HepG2 (cell line): ENCODE data around the gene C19orf73. TPM values are rescaled to one million over a fixed set of nuclear protein-coding genes. Genes with fewer than 3 reads are reported as not detected.

Experiments
- GABPB1 ChIP-seq: IDR thresholded peaks from 2 replicates; pipeline ENCODE4 v1.6.1; 2016; ENCODE audit warnings: mild to moderate bottlenecking, missing genetic modification reagents, moderate library complexity, missing compliant biosample characterization
- RNF2 ChIP-seq: fragments of 450-650 bp; conservative IDR thresholded peaks from 2 replicates; pipeline ENCODE4 v1.6.1; 2016; ENCODE audit warnings: low read depth
- SALL2 ChIP-seq: sonication (generic); formaldehyde crosslinking; IDR thresholded peaks from 2 replicates; pipeline ENCODE4 v1.8.1; 2023; ENCODE audit warnings: mild to moderate bottlenecking, missing genetic modification reagents, inconsistent platforms
- SAP130 ChIP-seq: IDR thresholded peaks from 2 replicates; pipeline ENCODE4 v1.6.1; 2016; ENCODE audit warnings: low read depth
- SRY ChIP-seq: sonication (generic); formaldehyde crosslinking; IDR thresholded peaks from 2 replicates; pipeline ENCODE4 v1.8.0; 2022; ENCODE audit warnings: mild to moderate bottlenecking, missing genetic modification reagents
- ZC3H13 ChIP-seq: sonication (generic); formaldehyde crosslinking; IDR thresholded peaks from 2 replicates; pipeline ENCODE4 v1.8.1; 2023; ENCODE audit warnings: mild to moderate bottlenecking, missing genetic modification reagents, moderate library complexity
- ZFP41 ChIP-seq: sonication (generic); formaldehyde crosslinking; IDR thresholded peaks from 2 replicates; pipeline ENCODE4 v1.4.0; 2020; ENCODE audit warnings: mild to moderate bottlenecking, missing genetic modification reagents, borderline replicate concordance
- ZNF12 ChIP-seq: sonication (generic); formaldehyde crosslinking; IDR thresholded peaks from 2 replicates; pipeline ENCODE4 v1.5.0; 2020; ENCODE audit warnings: missing genetic modification reagents
- ZNF180 ChIP-seq: sonication (generic); formaldehyde crosslinking; IDR thresholded peaks from 2 replicates; pipeline ENCODE4 v1.4.0; 2020; ENCODE audit warnings: low read depth, missing genetic modification reagents, borderline replicate concordance
- ZNF296 ChIP-seq: sonication (generic); formaldehyde crosslinking; conservative IDR thresholded peaks from 2 replicates; pipeline ENCODE4 v1.5.0; 2020; ENCODE audit warnings: mild to moderate bottlenecking, missing genetic modification reagents
- ZNF460 ChIP-seq: sonication (generic); formaldehyde crosslinking; IDR thresholded peaks from 2 replicates; pipeline ENCODE4 v1.5.1; 2020; ENCODE audit warnings: missing genetic modification reagents, mild to moderate bottlenecking, borderline replicate concordance
- ZNF724P ChIP-seq: sonication (generic); formaldehyde crosslinking; IDR thresholded peaks from 2 replicates; pipeline ENCODE4 v1.8.0; 2022; ENCODE audit warnings: missing genetic modification reagents, borderline replicate concordance
- ZNF816 ChIP-seq: sonication (generic); formaldehyde crosslinking; IDR thresholded peaks from 2 replicates; pipeline ENCODE4 v1.8.0; 2022; ENCODE audit warnings: missing genetic modification reagents, mild to moderate bottlenecking, borderline replicate concordance
- polyA plus RNA-seq, 8 experiments: library from polyadenylated mRNA; depleted of rRNA in 3 of 8; stranded (reverse) in 7 of 8; unstranded in 1 of 8; fragments of >200 nt; fragmentation: Illumina TruSeq in 4 of 8; extraction: Trizol in 4 of 8; gene quantifications; 2 replicates each; pipeline versions ENCODE4 v1.2.1 to v1.2.3, GENCODE V29; 2011 to 2016; ENCODE audit warnings: low read depth in 4 of 8, missing spikeins in 1 of 8, mixed read lengths in 1 of 8; ENCODE audit not compliant: insufficient read depth in 1 of 8
- total RNA-seq, 5 experiments: library from RNA; depleted of rRNA; stranded (reverse); fragments of >200 nt; fragmentation: Illumina TruSeq; extraction: Trizol; gene quantifications; 2 replicates each; pipeline ENCODE4 v1.2.3, GENCODE V29; 2016; ENCODE audit warnings: low read depth in 1 of 5
- TF ChIP-seq, protein P1 (sequence below): sonication (generic); formaldehyde crosslinking; IDR thresholded peaks from 2 replicates; pipeline ENCODE4 v1.4.0; 2020; ENCODE audit warnings: missing genetic modification reagents, borderline replicate concordance
- TF ChIP-seq, protein P2 (sequence below): IDR thresholded peaks from 2 replicates; pipeline ENCODE4 v1.6.1; 2016; ENCODE audit warnings: mild to moderate bottlenecking, missing biosample characterization, missing genetic modification reagents
- TF ChIP-seq, protein P3 (sequence below): sonication (generic); formaldehyde crosslinking; IDR thresholded peaks from 2 replicates; pipeline ENCODE4 v1.4.0; 2020; ENCODE audit warnings: missing genetic modification reagents
- TF ChIP-seq, protein P4 (sequence below), 2 experiments: IDR thresholded peaks; 2 replicates each; pipeline ENCODE4 v1.6.1; 2011 to 2012; ENCODE audit warnings: low read length in 2 of 2, borderline replicate concordance in 1 of 2, low read depth in 1 of 2, mild to moderate bottlenecking in 1 of 2, moderate library complexity in 1 of 2
- TF ChIP-seq, protein P5 (sequence below): IDR thresholded peaks from 2 replicates; pipeline ENCODE4 v1.6.1; 2016; ENCODE audit warnings: low read depth, borderline replicate concordance

Gene C19orf73
- total and polyA plus RNA-seq, 2 of the 13 experiments (the other 11 are each of a cell fraction or from before 2014, with no cell fraction given), result 1.4 to 1.5 TPM

DNA sequence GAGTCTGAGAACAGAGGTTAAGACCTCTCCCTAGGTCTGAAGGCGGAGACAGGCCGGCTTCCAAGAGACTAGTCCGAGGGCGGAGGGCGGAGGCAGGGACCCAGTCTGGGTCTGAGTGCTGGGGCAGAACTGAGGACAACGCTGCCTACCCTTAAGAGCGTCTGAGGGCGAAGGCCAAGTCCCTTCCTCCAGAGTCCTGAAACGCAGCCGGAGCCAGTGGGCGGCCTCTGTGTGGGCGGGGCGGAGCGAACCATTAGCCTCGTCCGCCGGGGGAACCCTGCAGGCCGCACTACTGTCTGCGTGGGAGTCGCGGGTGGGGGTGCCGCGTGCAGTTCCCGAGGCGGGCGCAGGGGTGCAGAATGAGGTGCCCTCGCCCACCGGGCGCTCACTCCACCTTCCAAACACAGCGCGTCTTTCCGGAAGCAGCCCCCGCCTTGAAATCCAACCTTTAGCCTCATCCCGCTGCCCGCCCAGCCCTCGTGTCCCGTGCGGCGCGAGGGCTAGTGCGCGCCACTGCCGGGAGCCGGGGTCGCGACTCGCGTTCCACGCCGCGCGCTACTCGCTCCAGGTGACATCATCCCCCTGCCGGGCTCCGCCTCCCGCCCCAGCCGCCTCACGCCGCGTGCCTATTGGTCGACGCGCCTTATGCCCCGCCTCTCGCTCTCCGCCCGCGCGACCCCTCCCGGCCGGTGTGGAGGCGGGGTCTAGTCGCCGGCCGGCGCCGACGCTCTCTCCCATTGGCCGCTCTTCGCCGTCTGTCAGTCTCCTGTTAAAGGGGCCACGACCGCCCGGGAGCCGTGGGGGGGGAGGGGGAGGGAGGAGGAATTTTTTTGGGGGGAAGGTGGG lies at the start of gene C19orf73 (continued):
- TF ChIP-seq RNF2, result peak; percentile 89
- TF ChIP-seq SAP130 (CRISPR knock-in tag), result peak; percentile 78
- peak; percentile 81; the same call in 1 of the 2 replicates for TF ChIP-seq SALL2 (CRISPR knock-in tag)
- TF ChIP-seq ZFP41 (CRISPR knock-in tag), result no peak; the same call in 1 of the 2 replicates
- TF ChIP-seq ZNF12 (CRISPR knock-in tag), result no peak
- peak; percentile 20; the same call in 1 of the 2 replicates for TF ChIP-seq ZNF296 (CRISPR knock-in tag)
- no peak for TF ChIP-seq ZNF460
- TF ChIP-seq, protein P1, sequence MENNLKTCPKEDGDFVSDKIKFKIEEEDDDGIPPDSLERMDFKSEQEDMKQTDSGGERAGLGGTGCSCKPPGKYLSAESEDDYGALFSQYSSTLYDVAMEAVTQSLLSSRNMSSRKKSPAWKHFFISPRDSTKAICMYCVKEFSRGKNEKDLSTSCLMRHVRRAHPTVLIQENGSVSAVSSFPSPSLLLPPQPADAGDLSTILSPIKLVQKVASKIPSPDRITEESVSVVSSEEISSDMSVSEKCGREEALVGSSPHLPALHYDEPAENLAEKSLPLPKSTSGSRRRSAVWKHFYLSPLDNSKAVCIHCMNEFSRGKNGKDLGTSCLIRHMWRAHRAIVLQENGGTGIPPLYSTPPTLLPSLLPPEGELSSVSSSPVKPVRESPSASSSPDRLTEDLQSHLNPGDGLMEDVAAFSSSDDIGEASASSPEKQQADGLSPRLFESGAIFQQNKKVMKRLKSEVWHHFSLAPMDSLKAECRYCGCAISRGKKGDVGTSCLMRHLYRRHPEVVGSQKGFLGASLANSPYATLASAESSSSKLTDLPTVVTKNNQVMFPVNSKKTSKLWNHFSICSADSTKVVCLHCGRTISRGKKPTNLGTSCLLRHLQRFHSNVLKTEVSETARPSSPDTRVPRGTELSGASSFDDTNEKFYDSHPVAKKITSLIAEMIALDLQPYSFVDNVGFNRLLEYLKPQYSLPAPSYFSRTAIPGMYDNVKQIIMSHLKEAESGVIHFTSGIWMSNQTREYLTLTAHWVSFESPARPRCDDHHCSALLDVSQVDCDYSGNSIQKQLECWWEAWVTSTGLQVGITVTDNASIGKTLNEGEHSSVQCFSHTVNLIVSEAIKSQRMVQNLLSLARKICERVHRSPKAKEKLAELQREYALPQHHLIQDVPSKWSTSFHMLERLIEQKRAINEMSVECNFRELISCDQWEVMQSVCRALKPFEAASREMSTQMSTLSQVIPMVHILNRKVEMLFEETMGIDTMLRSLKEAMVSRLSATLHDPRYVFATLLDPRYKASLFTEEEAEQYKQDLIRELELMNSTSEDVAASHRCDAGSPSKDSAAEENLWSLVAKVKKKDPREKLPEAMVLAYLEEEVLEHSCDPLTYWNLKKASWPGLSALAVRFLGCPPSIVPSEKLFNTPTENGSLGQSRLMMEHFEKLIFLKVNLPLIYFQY (CRISPR knock-in tag), result no peak
- TF ChIP-seq, protein P2, sequence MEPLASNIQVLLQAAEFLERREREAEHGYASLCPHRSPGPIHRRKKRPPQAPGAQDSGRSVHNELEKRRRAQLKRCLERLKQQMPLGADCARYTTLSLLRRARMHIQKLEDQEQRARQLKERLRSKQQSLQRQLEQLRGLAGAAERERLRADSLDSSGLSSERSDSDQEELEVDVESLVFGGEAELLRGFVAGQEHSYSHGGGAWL (CRISPR knock-in tag), result 0 out of 2 replicates have a peak, but pooled peaks have one; percentile 69
- 0 out of 2 replicates have a peak, but pooled peaks have one; percentile 41 for TF ChIP-seq ZC3H13
- no peak for TF ChIP-seq ZNF180 (CRISPR knock-in tag)
- TF ChIP-seq, protein P3, sequence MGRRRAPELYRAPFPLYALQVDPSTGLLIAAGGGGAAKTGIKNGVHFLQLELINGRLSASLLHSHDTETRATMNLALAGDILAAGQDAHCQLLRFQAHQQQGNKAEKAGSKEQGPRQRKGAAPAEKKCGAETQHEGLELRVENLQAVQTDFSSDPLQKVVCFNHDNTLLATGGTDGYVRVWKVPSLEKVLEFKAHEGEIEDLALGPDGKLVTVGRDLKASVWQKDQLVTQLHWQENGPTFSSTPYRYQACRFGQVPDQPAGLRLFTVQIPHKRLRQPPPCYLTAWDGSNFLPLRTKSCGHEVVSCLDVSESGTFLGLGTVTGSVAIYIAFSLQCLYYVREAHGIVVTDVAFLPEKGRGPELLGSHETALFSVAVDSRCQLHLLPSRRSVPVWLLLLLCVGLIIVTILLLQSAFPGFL (CRISPR knock-in tag), result no peak
- TF ChIP-seq, protein P4, sequence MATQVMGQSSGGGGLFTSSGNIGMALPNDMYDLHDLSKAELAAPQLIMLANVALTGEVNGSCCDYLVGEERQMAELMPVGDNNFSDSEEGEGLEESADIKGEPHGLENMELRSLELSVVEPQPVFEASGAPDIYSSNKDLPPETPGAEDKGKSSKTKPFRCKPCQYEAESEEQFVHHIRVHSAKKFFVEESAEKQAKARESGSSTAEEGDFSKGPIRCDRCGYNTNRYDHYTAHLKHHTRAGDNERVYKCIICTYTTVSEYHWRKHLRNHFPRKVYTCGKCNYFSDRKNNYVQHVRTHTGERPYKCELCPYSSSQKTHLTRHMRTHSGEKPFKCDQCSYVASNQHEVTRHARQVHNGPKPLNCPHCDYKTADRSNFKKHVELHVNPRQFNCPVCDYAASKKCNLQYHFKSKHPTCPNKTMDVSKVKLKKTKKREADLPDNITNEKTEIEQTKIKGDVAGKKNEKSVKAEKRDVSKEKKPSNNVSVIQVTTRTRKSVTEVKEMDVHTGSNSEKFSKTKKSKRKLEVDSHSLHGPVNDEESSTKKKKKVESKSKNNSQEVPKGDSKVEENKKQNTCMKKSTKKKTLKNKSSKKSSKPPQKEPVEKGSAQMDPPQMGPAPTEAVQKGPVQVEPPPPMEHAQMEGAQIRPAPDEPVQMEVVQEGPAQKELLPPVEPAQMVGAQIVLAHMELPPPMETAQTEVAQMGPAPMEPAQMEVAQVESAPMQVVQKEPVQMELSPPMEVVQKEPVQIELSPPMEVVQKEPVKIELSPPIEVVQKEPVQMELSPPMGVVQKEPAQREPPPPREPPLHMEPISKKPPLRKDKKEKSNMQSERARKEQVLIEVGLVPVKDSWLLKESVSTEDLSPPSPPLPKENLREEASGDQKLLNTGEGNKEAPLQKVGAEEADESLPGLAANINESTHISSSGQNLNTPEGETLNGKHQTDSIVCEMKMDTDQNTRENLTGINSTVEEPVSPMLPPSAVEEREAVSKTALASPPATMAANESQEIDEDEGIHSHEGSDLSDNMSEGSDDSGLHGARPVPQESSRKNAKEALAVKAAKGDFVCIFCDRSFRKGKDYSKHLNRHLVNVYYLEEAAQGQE (IDR thresholded peaks at IDR 0.05; ENCODE audit: borderline replicate concordance in 1 of 2, low read depth in 1 of 2, low read length in 2 of 2), result peak in 1 of 2 experiments; percentile 55; a peak in 2 of 4 replicates
- TF ChIP-seq GABPB1 (CRISPR knock-in tag), result peak; percentile 90
- no peak for TF ChIP-seq ZNF724P (CRISPR knock-in tag)
- TF ChIP-seq, protein P5, sequence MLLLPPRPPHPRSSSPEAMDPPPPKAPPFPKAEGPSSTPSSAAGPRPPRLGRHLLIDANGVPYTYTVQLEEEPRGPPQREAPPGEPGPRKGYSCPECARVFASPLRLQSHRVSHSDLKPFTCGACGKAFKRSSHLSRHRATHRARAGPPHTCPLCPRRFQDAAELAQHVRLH (CRISPR knock-in tag), result peak; percentile 60; the same call in 1 of the 2 replicates
- peak; percentile 58; the same call in 1 of the 2 replicates for TF ChIP-seq SRY (CRISPR knock-in tag)
- TF ChIP-seq ZNF816 (CRISPR knock-in tag), result peak; percentile 47; the same call in 1 of the 2 replicates
